NB4 (cell line): Measurements from ENCODE around the gene MRM2.

Experiments
- DNase-seq: peaks from one replicate; pipeline ENCODE4 v3.0.0; 2010; ENCODE audit warnings: low read depth
- H3K4me3 ChIP-seq: one replicate; pipeline ENCODE4 v1.5.1; 2011; ENCODE audit warnings: mild to moderate bottlenecking, low read depth, low read length, moderate library complexity
- MYC ChIP-seq: IDR thresholded peaks from 2 replicates; pipeline ENCODE4 v1.6.1; 2011; ENCODE audit warnings: low read depth, low read length
- POLR2A ChIP-seq: IDR thresholded peaks from 2 replicates; pipeline ENCODE4 v1.6.1; 2011; ENCODE audit warnings: mild to moderate bottlenecking; ENCODE audit not compliant: insufficient read length; ENCODE audit errors: extremely low read depth
- TF ChIP-seq, protein P1 (sequence below): IDR thresholded peaks from 2 replicates; pipeline ENCODE4 v1.6.1; 2011; ENCODE audit warnings: low read depth, low read length
- TF ChIP-seq, protein P2 (sequence below): IDR thresholded peaks from one replicate; pipeline ENCODE4 v1.5.1; 2012; ENCODE audit warnings: low read depth, low read length

The MRM2 gene

DNA sequence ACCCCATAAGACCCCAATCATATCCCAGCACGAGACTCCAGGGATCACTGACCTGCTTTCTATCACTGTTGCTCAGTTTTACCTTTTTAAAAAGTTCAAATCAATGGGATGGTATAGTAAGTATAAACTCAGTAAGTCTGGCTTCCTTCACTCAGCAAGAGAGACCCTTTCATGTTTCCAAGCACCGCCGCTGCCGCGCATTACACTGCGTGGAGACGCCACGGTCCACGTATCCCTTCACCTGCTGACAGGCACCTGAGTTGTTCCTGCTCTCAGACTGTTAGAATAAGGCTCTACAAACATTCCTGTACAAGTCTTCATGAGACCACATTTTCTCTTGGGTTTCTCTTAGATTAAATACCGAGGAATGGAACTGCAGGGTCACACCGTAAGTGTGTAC, 37.6 kb downstream of the MRM2 start:
- TF ChIP-seq, protein P1, sequence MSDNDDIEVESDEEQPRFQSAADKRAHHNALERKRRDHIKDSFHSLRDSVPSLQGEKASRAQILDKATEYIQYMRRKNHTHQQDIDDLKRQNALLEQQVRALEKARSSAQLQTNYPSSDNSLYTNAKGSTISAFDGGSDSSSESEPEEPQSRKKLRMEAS, result no peak
- TF ChIP-seq, protein P2, sequence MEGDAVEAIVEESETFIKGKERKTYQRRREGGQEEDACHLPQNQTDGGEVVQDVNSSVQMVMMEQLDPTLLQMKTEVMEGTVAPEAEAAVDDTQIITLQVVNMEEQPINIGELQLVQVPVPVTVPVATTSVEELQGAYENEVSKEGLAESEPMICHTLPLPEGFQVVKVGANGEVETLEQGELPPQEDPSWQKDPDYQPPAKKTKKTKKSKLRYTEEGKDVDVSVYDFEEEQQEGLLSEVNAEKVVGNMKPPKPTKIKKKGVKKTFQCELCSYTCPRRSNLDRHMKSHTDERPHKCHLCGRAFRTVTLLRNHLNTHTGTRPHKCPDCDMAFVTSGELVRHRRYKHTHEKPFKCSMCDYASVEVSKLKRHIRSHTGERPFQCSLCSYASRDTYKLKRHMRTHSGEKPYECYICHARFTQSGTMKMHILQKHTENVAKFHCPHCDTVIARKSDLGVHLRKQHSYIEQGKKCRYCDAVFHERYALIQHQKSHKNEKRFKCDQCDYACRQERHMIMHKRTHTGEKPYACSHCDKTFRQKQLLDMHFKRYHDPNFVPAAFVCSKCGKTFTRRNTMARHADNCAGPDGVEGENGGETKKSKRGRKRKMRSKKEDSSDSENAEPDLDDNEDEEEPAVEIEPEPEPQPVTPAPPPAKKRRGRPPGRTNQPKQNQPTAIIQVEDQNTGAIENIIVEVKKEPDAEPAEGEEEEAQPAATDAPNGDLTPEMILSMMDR, result no peak
- no peak for TF ChIP-seq MYC
- no peak for TF ChIP-seq POLR2A
- DNase-seq, result no peak
- no peak overlapping the region for H3K4me3 ChIP-seq

DNA sequence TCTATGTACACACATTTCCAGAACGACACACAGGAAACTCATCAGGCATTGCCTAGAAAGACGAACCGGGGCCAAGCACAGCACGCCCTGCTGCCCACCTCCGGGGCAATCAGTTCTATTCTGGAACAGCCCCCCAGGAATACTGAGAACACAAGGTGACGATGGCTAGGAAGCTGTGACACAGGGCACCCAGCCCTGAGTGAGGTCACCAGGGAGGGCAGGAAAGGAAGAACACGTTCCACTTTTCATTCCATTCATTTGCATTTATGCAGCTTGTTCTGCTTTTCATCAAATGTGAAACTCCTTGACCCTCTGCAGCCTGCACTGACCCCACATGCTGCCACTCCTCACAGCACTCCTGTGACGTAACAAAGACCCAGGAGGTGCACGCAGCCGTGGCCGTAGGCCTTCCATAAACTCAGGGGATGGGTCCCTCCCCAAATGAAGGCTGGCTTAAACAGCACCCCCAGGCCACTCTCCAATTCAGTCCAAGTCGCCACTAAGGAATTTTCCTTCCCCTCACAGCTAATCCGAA, 38.2 kb downstream of the MRM2 start:
- peak; percentile 28 for DNase-seq
- TF ChIP-seq, protein P1, result no peak
- TF ChIP-seq MYC (no peak), POLR2A (no peak)
- TF ChIP-seq, protein P2, result no peak
- no peak overlapping the region for H3K4me3 ChIP-seq

GRCh38 chr7:2202901-2203765, 38.9 kb downstream of the MRM2 start:
- TF ChIP-seq, protein P2, result no peak
- TF ChIP-seq MYC (no peak), POLR2A (no peak)
- TF ChIP-seq, protein P1, result no peak

GRCh38 chr7:2202361-2202761, 39.6 kb downstream of the MRM2 start:
- H3K4me3 ChIP-seq, result no peak overlapping the region
- TF ChIP-seq MYC, result no peak
- TF ChIP-seq, protein P2, result no peak
- no peak for TF ChIP-seq POLR2A
- TF ChIP-seq, protein P1, result no peak
- DNase-seq, result no peak

More at GRCh38 chr7:2202901-2203765, 38.9 kb downstream of the MRM2 start:
- no peak for DNase-seq
- H3K4me3 ChIP-seq, result no peak overlapping the region

GRCh38 chr7:2201686-2202360, 40.2 kb downstream of the MRM2 start:
- H3K4me3 ChIP-seq, result no peak overlapping the region
- no peak for DNase-seq
- TF ChIP-seq, protein P2, result no peak
- TF ChIP-seq, protein P1, result no peak
- TF ChIP-seq POLR2A, result no peak
- TF ChIP-seq MYC, result no peak
